Sciatic nerve (tissue), 2 donors: ENCODE results near the gene UBE2Q1. TPM values are rescaled to one million over a fixed set of nuclear protein-coding genes. Genes with fewer than 3 reads are reported as not detected.

Source experiments
- ATAC-seq: fragments of 200-7000 bp; cut with Tn5 transposase; one replicate; pipeline ENCODE4 v1.9.1; 2020; ENCODE audit warnings: mild to moderate bottlenecking, moderate library complexity
- DNase-seq: peaks from one replicate; pipeline ENCODE4 v3.0.0-alpha.2; 2020; ENCODE audit warnings: low spot score
- intact Hi-C: fragments of 100-400 bp; cut with DNase I; formaldehyde crosslinking; loops from one replicate; pipeline ENCODE4 v1.14.2; 2022
- total RNA-seq: library from RNA; stranded (reverse); fragmentation: NEBNext Ultra II Directional; extraction: Animal tissue kit (Norgen Biotek cat#: 25700); gene quantifications from one replicate; pipeline ENCODE4 v1.2.1, GENCODE V29; 2021
- donor health status: DM: no; HTN: no; CAD: no.
- donor health status: DM: no; HTN: no; CAD: no.

The UBE2Q1 gene
- total RNA-seq, 1 donor from 2014 or later = 67.4 TPM

GRCh38 chr1:154527192-154527591, 31.3 kb downstream of the UBE2Q1 start:
- ATAC-seq (no peak), DNase-seq (no peak)
- intact Hi-C loops = no loop called here

- ATAC-seq = no peak
- DNase-seq = no peak
Observed at GRCh38 chr1:154524881-154525280, 33.6 kb downstream of the UBE2Q1 start.

GRCh38 chr1:154521695-154522094, 36.8 kb downstream of the UBE2Q1 start:
- ATAC-seq (no peak), DNase-seq (no peak)
- intact Hi-C loops = no loop called here

More at GRCh38 chr1:154524881-154525280, 33.6 kb downstream of the UBE2Q1 start:
- intact Hi-C loops = no loop called here

GRCh38 chr1:154520333-154520732, 38.1 kb downstream of the UBE2Q1 start:
- ATAC-seq = peak; percentile 51
- intact Hi-C loops = no loop called here
- DNase-seq = no peak

- no peak for ATAC-seq
- intact Hi-C loops = no loop called here
- DNase-seq = peak; percentile 43
Observed at GRCh38 chr1:154519591-154519991, 38.9 kb downstream of the UBE2Q1 start.

- no peak for ATAC-seq
- intact Hi-C loops = no loop called here
- no peak for DNase-seq
Observed at GRCh38 chr1:154517661-154518060, 40.8 kb downstream of the UBE2Q1 start.

- ATAC-seq = no peak
- intact Hi-C loops = no loop called here
- DNase-seq = no peak
Observed at GRCh38 chr1:154514066-154514553, 44.4 kb downstream of the UBE2Q1 start.

GRCh38 chr1:154512760-154513159, 45.7 kb downstream of the UBE2Q1 start:
- ATAC-seq (no peak), DNase-seq (no peak)
- intact Hi-C loops = no loop called here

- no peak for DNase-seq
- intact Hi-C loops = no loop called here
- no peak for ATAC-seq
Observed at GRCh38 chr1:154503898-154504297, 54.6 kb downstream of the UBE2Q1 start.

- no peak for DNase-seq
- intact Hi-C loops = no loop called here
- peak; percentile 41 for ATAC-seq
Observed at GRCh38 chr1:154502744-154503115, 55.7 kb downstream of the UBE2Q1 start.

- ATAC-seq (peak; percentile 57), DNase-seq (peak; percentile 61)
- intact Hi-C loops = no loop called here
Observed at GRCh38 chr1:154502066-154502743, 56.3 kb downstream of the UBE2Q1 start, which contains the start of the genes SHE and TDRD10. TSS of gene SHE (minus strand) at chr1:154502412. CDS start at chr1:154502026, 386 bp downstream. TSS of gene TDRD10 (plus strand) at chr1:154502219. CDS start at chr1:154506904, 4,685 bp downstream.

- intact Hi-C loops = no loop called here
- ATAC-seq (peak; percentile 84), DNase-seq (peak; percentile 78)
Observed at GRCh38 chr1:154501423-154502065, 56.9 kb downstream of the UBE2Q1 start.

GRCh38 chr1:154500533-154500932, 57.9 kb downstream of the UBE2Q1 start:
- DNase-seq (no peak), ATAC-seq (no peak)
- intact Hi-C loops = no loop called here

GRCh38 chr1:154499446-154499845, 59.0 kb downstream of the UBE2Q1 start:
- intact Hi-C loops = no loop called here
- ATAC-seq = no peak
- no peak for DNase-seq

Other genes starting within 250 kb of the UBE2Q1 start
- gene AQP10, start 237.6 kb downstream of the UBE2Q1 start, total RNA-seq = not detected
- gene ATP8B2, start 233.1 kb downstream of the UBE2Q1 start, total RNA-seq = 78.3 TPM
- gene IL6R, start 153.3 kb downstream of the UBE2Q1 start, total RNA-seq = 26.6 TPM
- gene TDRD10, start 56.4 kb downstream of the UBE2Q1 start, total RNA-seq = 11.7 TPM
- gene SHE, start 56.2 kb downstream of the UBE2Q1 start, total RNA-seq = 30.5 TPM
- 0.18 TPM for gene CHRNB2, start 9.1 kb upstream of the UBE2Q1 start, total RNA-seq
- 139 TPM for gene ADAR, start 49.5 kb upstream of the UBE2Q1 start, total RNA-seq